GM12873 (cell line): ENCODE results near the gene KLF3.

Experiments
- CTCF ChIP-seq: IDR thresholded peaks from 2 replicates; pipeline ENCODE4 v1.5.1; 2012; ENCODE audit warnings: low read depth, mild to moderate bottlenecking, moderate library complexity, low read length, control low read depth; ENCODE audit not compliant: insufficient read depth; ENCODE audit errors: missing control alignments

Gene KLF3

GRCh38 chr4:38683276-38683675, 19.3 kb downstream of the KLF3 start:
- no peak for TF ChIP-seq CTCF

- TF ChIP-seq CTCF: no peak
Observed at GRCh38 chr4:38684271-38684670, 20.3 kb downstream of the KLF3 start.

- TF ChIP-seq CTCF: no peak
Observed at GRCh38 chr4:38684951-38685844, 21.2 kb downstream of the KLF3 start.

GRCh38 chr4:38686682-38687081, 22.7 kb downstream of the KLF3 start:
- TF ChIP-seq CTCF: no peak

GRCh38 chr4:38687571-38688011, 23.6 kb downstream of the KLF3 start:
- no peak for TF ChIP-seq CTCF

- no peak for TF ChIP-seq CTCF
Observed at GRCh38 chr4:38688676-38689355, 24.8 kb downstream of the KLF3 start.

GRCh38 chr4:38691251-38692008, 27.4 kb downstream of the KLF3 start:
- no peak for TF ChIP-seq CTCF
